ENCODE data around the gene RELN. TPM values are rescaled to one million over a fixed set of nuclear protein-coding genes. Genes with fewer than 3 reads are reported as not detected.
"Not testable (repeated sequence)": the region's sequence is repeated elsewhere in the genome, so short reads cannot be mapped to it uniquely, and the experiment has no call there.

RELN gene
- total and polyA plus RNA-seq, 4 donors = 0.26 to 3.6 (median 1.4) TPM; not detected in 1

GRCh38 chr7:103905997-103906396 is 83.5 kb downstream of the RELN start:
- no peaks in the 10 kb centered on the region for H3K4me1 ChIP-seq (ENCODE audit: control insufficient read depth in 1 of 2, insufficient read depth in 2 of 2, low read length in 2 of 2)
- H3K27ac ChIP-seq (ENCODE audit: low read depth in 1 of 2, low read length in 2 of 2) = no peak overlapping the region
- DNase-seq = no peak
- ATAC-seq (ENCODE audit: low FRiP score) = no peak
- no peak overlapping the region for H3K4me3 ChIP-seq (ENCODE audit: low read length in 2 of 2)
- no peaks in the 10 kb centered on the region for H3K9me3 ChIP-seq (ENCODE audit: control insufficient read depth, low read length)
- WGBS, 2 donors = 34 to 35% methylated on average over 2 of the region's 2 CpGs
- intact Hi-C loops (cut with DNase I) = no loop called here
- no peaks in the 10 kb centered on the region for H3K36me3 ChIP-seq (ENCODE audit: control insufficient read depth in 1 of 2, insufficient read depth in 2 of 2, low read length in 1 of 2)
- H3K27me3 ChIP-seq (ENCODE audit: control insufficient read depth in 1 of 2, insufficient read depth in 2 of 2, low read length in 1 of 2) = no peaks in the 10 kb centered on the region

- intact Hi-C loops (cut with DNase I) = no loop called here
- no peaks in the 10 kb centered on the region for H3K4me1 ChIP-seq (ENCODE audit: control insufficient read depth in 1 of 2, insufficient read depth in 2 of 2, low read length in 2 of 2)
- no peaks in the 10 kb centered on the region for H3K9me3 ChIP-seq (ENCODE audit: control insufficient read depth, low read length)
- no peaks in the 10 kb centered on the region for H3K36me3 ChIP-seq (ENCODE audit: control insufficient read depth in 1 of 2, insufficient read depth in 2 of 2, low read length in 1 of 2)
- DNase-seq (no peak), ATAC-seq (ENCODE audit: low FRiP score) (no peak)
- no peak overlapping the region for H3K4me3 ChIP-seq (ENCODE audit: low read length in 2 of 2)
- no peaks in the 10 kb centered on the region for H3K27me3 ChIP-seq (ENCODE audit: control insufficient read depth in 1 of 2, insufficient read depth in 2 of 2, low read length in 1 of 2)
- no peak overlapping the region for H3K27ac ChIP-seq (ENCODE audit: low read depth in 1 of 2, low read length in 2 of 2)
- 1 to 4% methylated on average over 3 of the region's 3 CpGs for WGBS, 2 donors
Observed at GRCh38 chr7:103902917-103903316, 86.5 kb downstream of the RELN start.

- H3K36me3 ChIP-seq (ENCODE audit: control insufficient read depth in 1 of 2, insufficient read depth in 2 of 2, low read length in 1 of 2); ATAC-seq (ENCODE audit: low FRiP score); H3K4me1 ChIP-seq (ENCODE audit: control insufficient read depth in 1 of 2, insufficient read depth in 2 of 2, low read length in 2 of 2); H3K27me3 ChIP-seq (ENCODE audit: control insufficient read depth in 1 of 2, insufficient read depth in 2 of 2, low read length in 1 of 2); H3K4me3 ChIP-seq (ENCODE audit: low read length in 2 of 2); DNase-seq; H3K9me3 ChIP-seq (ENCODE audit: control insufficient read depth, low read length); H3K27ac ChIP-seq (ENCODE audit: low read depth in 1 of 2, low read length in 2 of 2); intact Hi-C loops (cut with DNase I): not testable (repeated sequence)
- 77 to 85% methylated on average over 4 of the region's 4 CpGs for WGBS, 2 donors
Observed at GRCh38 chr7:103896826-103897225, 92.6 kb downstream of the RELN start.

GRCh38 chr7:103894656-103895596 is 94.5 kb downstream of the RELN start:
- Histone ChIP-seq H3K4me3 (ENCODE audit: low read length in 2 of 2) (no peak overlapping the region), H3K36me3 (ENCODE audit: control insufficient read depth in 1 of 2, insufficient read depth in 2 of 2, low read length in 1 of 2) (no peaks in the 10 kb centered on the region), H3K27ac (ENCODE audit: low read depth in 1 of 2, low read length in 2 of 2) (no peak overlapping the region), H3K27me3 (ENCODE audit: control insufficient read depth in 1 of 2, insufficient read depth in 2 of 2, low read length in 1 of 2) (no peaks in the 10 kb centered on the region), H3K9me3 (ENCODE audit: control insufficient read depth, low read length) (no peaks in the 10 kb centered on the region), H3K4me1 (ENCODE audit: control insufficient read depth in 1 of 2, insufficient read depth in 2 of 2, low read length in 2 of 2) (no peaks in the 10 kb centered on the region)
- ATAC-seq (ENCODE audit: low FRiP score) = no peak
- WGBS, 2 donors = 40% methylated on average over 10 of the region's 10 CpGs
- intact Hi-C loops (cut with DNase I) = no loop called here
- DNase-seq = no peak

- DNase-seq = no peak
- intact Hi-C loops (cut with DNase I) = no loop called here
- H3K4me3 ChIP-seq (ENCODE audit: low read length in 2 of 2) = no peak overlapping the region
- no peak overlapping the region for H3K27ac ChIP-seq (ENCODE audit: low read depth in 1 of 2, low read length in 2 of 2)
- 86 to 88% methylated on average over 2 of the region's 2 CpGs for WGBS, 2 donors
- no peaks in the 10 kb centered on the region for H3K36me3 ChIP-seq (ENCODE audit: control insufficient read depth in 1 of 2, insufficient read depth in 2 of 2, low read length in 1 of 2)
- no peaks in the 10 kb centered on the region for H3K9me3 ChIP-seq (ENCODE audit: control insufficient read depth, low read length)
- no peak for ATAC-seq (ENCODE audit: low FRiP score)
- H3K27me3 ChIP-seq (ENCODE audit: control insufficient read depth in 1 of 2, insufficient read depth in 2 of 2, low read length in 1 of 2) = no peaks in the 10 kb centered on the region
- H3K4me1 ChIP-seq (ENCODE audit: control insufficient read depth in 1 of 2, insufficient read depth in 2 of 2, low read length in 2 of 2) = no peaks in the 10 kb centered on the region
Observed at GRCh38 chr7:103893350-103893749, 96.1 kb downstream of the RELN start.

- no peak for ATAC-seq (ENCODE audit: low FRiP score)
- Histone ChIP-seq H3K27me3 (ENCODE audit: control insufficient read depth in 1 of 2, insufficient read depth in 2 of 2, low read length in 1 of 2) (no peaks in the 10 kb centered on the region), H3K36me3 (ENCODE audit: control insufficient read depth in 1 of 2, insufficient read depth in 2 of 2, low read length in 1 of 2) (no peaks in the 10 kb centered on the region), H3K4me1 (ENCODE audit: control insufficient read depth in 1 of 2, insufficient read depth in 2 of 2, low read length in 2 of 2) (no peaks in the 10 kb centered on the region), H3K9me3 (ENCODE audit: control insufficient read depth, low read length) (no peaks in the 10 kb centered on the region), H3K4me3 (ENCODE audit: low read length in 2 of 2) (no peak overlapping the region), H3K27ac (ENCODE audit: low read depth in 1 of 2, low read length in 2 of 2) (no peak overlapping the region)
- intact Hi-C loops (cut with DNase I) = no loop called here
- WGBS, 2 donors = 56 to 59% methylated on average over 3 of the region's 3 CpGs
- DNase-seq = no peak
Observed at GRCh38 chr7:103889451-103889850, 100.0 kb downstream of the RELN start.

GRCh38 chr7:103888603-103889153 is 100.8 kb downstream of the RELN start:
- no peaks in the 10 kb centered on the region for H3K27me3 ChIP-seq (ENCODE audit: control insufficient read depth in 1 of 2, insufficient read depth in 2 of 2, low read length in 1 of 2)
- no peak for ATAC-seq (ENCODE audit: low FRiP score)
- no peaks in the 10 kb centered on the region for H3K36me3 ChIP-seq (ENCODE audit: control insufficient read depth in 1 of 2, insufficient read depth in 2 of 2, low read length in 1 of 2)
- no peaks in the 10 kb centered on the region for H3K4me1 ChIP-seq (ENCODE audit: control insufficient read depth in 1 of 2, insufficient read depth in 2 of 2, low read length in 2 of 2)
- 35 to 45% methylated on average over 6 of the region's 6 CpGs for WGBS, 2 donors
- intact Hi-C loops (cut with DNase I) = no loop called here
- H3K27ac ChIP-seq (ENCODE audit: low read depth in 1 of 2, low read length in 2 of 2) = no peak overlapping the region
- H3K4me3 ChIP-seq (ENCODE audit: low read length in 2 of 2) = no peak overlapping the region
- H3K9me3 ChIP-seq (ENCODE audit: control insufficient read depth, low read length) = no peaks in the 10 kb centered on the region
- DNase-seq = no peak

- DNase-seq (no peak), ATAC-seq (ENCODE audit: low FRiP score) (no peak)
- intact Hi-C loops (cut with DNase I) = no loop called here
- H3K27me3 ChIP-seq (ENCODE audit: control insufficient read depth in 1 of 2, insufficient read depth in 2 of 2, low read length in 1 of 2) = no peaks in the 10 kb centered on the region
- no peaks in the 10 kb centered on the region for H3K4me1 ChIP-seq (ENCODE audit: control insufficient read depth in 1 of 2, insufficient read depth in 2 of 2, low read length in 2 of 2)
- H3K9me3 ChIP-seq (ENCODE audit: control insufficient read depth, low read length) = no peaks in the 10 kb centered on the region
- WGBS, 2 donors = 52 to 61% methylated on average over 2 of the region's 2 CpGs
- no peaks in the 10 kb centered on the region for H3K36me3 ChIP-seq (ENCODE audit: control insufficient read depth in 1 of 2, insufficient read depth in 2 of 2, low read length in 1 of 2)
- H3K27ac ChIP-seq (ENCODE audit: low read depth in 1 of 2, low read length in 2 of 2) = no peak overlapping the region
- no peak overlapping the region for H3K4me3 ChIP-seq (ENCODE audit: low read length in 2 of 2)
Observed at GRCh38 chr7:103887853-103888602, 101.4 kb downstream of the RELN start.

All from aorta (tissue), 5 donors.